Nephron (organoid): Measurements from ENCODE around the gene ZNF835.

Experiments
- H3K27ac Mint-ChIP-seq, 3 experiments: 2 replicates each; pipeline ENCODE4 v1.8.0; 2020; ENCODE audit warnings: mixed read lengths in 3 of 3, mild to moderate bottlenecking in 2 of 3, moderate library complexity in 1 of 3
- H3K27me3 Mint-ChIP-seq: 2 replicates; pipeline ENCODE4 v1.8.0; 2021; ENCODE audit warnings: low read depth, mild to moderate bottlenecking, moderate library complexity, mixed read lengths
- H3K36me3 Mint-ChIP-seq: 2 replicates; pipeline ENCODE4 v1.8.0; 2020; ENCODE audit warnings: low read depth, mixed read lengths
- H3K4me1 Mint-ChIP-seq: 2 replicates; pipeline ENCODE4 v1.8.0; 2020; ENCODE audit warnings: mixed read lengths
- H3K4me3 Mint-ChIP-seq, 3 experiments: 2 replicates each; pipeline ENCODE4 v1.8.0; 2020; ENCODE audit warnings: mild to moderate bottlenecking in 3 of 3, mixed read lengths in 3 of 3, moderate library complexity in 2 of 3
- H3K9me3 Mint-ChIP-seq: 2 replicates; pipeline ENCODE4 v1.8.0; 2020; ENCODE audit warnings: mixed read lengths
- CTCF ChIP-seq, 3 experiments: fragments of 200-600 bp; sonication (generic); IDR thresholded peaks; one replicate each; pipeline ENCODE4 v1.5.0; 2021; ENCODE audit warnings: antibody characterized with exemption in 3 of 3; ENCODE audit not compliant: unreplicated experiment in 3 of 3

The ZNF835 gene

GRCh38 chr19:56707821-56708220 is 36.3 kb upstream of the ZNF835 start:
- no peak for TF ChIP-seq CTCF (IDR thresholded peaks at IDR 0.05; ENCODE audit: unreplicated experiment in 3 of 3)
- no peaks in the 10 kb centered on the region for H3K27me3 Mint-ChIP-seq
- peaks cover 52% of the 10 kb centered on the region for H3K9me3 Mint-ChIP-seq
- no peaks in the 10 kb centered on the region for H3K4me1 Mint-ChIP-seq
- H3K36me3 Mint-ChIP-seq, result peaks cover 4% of the 10 kb centered on the region
- H3K27ac Mint-ChIP-seq, result no peak overlapping the region
- H3K4me3 Mint-ChIP-seq, result no peak overlapping the region

GRCh38 chr19:56705939-56706338 is 34.4 kb upstream of the ZNF835 start:
- Mint-ChIP-seq H3K4me3 (no peak overlapping the region), H3K27me3 (no peaks in the 10 kb centered on the region), H3K4me1 (no peaks in the 10 kb centered on the region), H3K36me3 (no peaks in the 10 kb centered on the region), H3K9me3 (peaks cover 45% of the 10 kb centered on the region), H3K27ac (no peak overlapping the region)
- no peak for TF ChIP-seq CTCF (IDR thresholded peaks at IDR 0.05; ENCODE audit: unreplicated experiment in 3 of 3)

DNA sequence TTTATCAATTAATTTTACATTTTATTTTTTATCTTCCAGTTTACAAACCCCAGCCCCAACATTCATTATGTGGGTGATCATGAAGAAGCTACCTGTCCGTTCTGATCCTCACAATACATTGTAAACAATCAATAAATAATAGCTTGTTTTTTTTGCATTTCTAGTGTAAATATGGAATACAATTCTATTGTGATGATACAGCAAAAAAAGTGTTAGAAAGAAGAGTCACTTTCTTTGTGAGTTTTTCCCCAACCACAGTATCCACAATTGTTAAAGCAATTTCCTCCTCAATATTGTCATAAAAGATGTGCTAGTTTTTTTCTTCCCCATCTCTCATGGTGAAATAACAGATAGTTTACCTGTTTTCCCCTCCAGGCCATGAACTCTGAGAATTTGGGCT is 30.3 kb upstream of the ZNF835 start:
- no peaks in the 10 kb centered on the region for H3K36me3 Mint-ChIP-seq
- H3K27me3 Mint-ChIP-seq, result no peaks in the 10 kb centered on the region
- H3K9me3 Mint-ChIP-seq, result peaks cover 42% of the 10 kb centered on the region
- H3K4me1 Mint-ChIP-seq, result no peaks in the 10 kb centered on the region
- H3K4me3 Mint-ChIP-seq, result no peak overlapping the region
- H3K27ac Mint-ChIP-seq, result no peak overlapping the region
- no peak for TF ChIP-seq CTCF (IDR thresholded peaks at IDR 0.05; ENCODE audit: unreplicated experiment in 3 of 3)

DNA sequence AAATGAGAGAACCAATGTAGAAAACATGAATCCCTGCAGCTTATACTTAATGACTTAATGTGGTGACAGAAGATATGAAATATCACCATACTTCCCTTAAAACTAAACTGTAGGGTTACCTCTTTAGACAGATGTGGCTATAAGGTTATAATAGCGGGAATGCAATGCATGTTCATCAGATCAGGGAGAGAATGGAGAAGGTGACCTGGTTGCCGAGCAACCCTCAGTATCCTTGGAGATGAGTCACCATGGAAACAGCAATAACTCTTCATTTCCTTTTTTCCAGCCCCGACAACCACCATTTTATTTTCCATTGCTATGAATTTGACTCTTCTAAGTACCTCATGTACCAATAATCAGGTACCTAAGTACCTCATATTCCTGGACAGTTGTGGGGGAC is 28.0 kb upstream of the ZNF835 start:
- Mint-ChIP-seq H3K27me3 (no peaks in the 10 kb centered on the region), H3K9me3 (peaks cover 38% of the 10 kb centered on the region), H3K36me3 (no peaks in the 10 kb centered on the region), H3K4me1 (no peaks in the 10 kb centered on the region), H3K4me3 (no peak overlapping the region), H3K27ac (no peak overlapping the region)
- no peak for TF ChIP-seq CTCF (IDR thresholded peaks at IDR 0.05; ENCODE audit: unreplicated experiment in 3 of 3)

DNA sequence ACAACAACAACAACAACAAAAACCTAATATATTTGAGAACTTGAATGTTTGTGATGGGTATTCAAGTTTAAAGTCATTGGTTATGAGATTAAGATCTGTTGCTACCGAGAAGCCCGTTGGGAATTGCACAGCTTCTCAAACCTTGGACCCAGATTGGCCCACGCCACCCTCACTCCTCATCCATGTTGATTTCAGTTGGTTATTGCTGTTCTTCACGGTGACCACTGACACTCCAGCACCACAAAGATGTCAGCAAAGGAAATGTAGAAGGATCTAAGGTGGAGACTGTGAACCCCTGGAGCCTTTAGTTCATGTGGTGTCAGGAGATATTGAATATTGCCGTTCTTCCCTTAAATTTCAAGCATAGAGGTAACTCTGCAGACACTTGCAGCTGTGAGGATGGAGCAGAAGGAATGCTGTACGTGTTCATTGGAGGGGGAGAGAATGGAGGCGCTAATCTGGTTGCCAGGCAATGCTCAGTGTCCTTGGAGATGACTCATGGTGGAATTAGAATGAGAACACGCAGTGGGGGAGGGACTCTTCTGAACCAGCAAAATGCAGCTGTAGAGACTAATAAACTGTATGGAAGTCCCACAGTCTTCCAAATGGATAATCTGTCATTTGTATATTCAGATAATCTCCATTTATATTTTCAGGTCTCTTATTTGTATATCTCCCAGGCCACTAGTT is 20.8 kb upstream of the ZNF835 start:
- no peak for TF ChIP-seq CTCF (IDR thresholded peaks at IDR 0.05; ENCODE audit: unreplicated experiment in 3 of 3)
- peaks cover 3% of the 10 kb centered on the region for H3K36me3 Mint-ChIP-seq
- H3K4me1 Mint-ChIP-seq, result no peaks in the 10 kb centered on the region
- H3K27ac Mint-ChIP-seq, result no peak overlapping the region
- H3K27me3 Mint-ChIP-seq, result no peaks in the 10 kb centered on the region
- H3K9me3 Mint-ChIP-seq, result peaks cover 39% of the 10 kb centered on the region
- no peak overlapping the region for H3K4me3 Mint-ChIP-seq

- Mint-ChIP-seq H3K9me3 (peaks cover 51% of the 10 kb centered on the region), H3K27me3 (no peaks in the 10 kb centered on the region), H3K4me3 (no peak overlapping the region), H3K36me3 (peaks cover 3% of the 10 kb centered on the region), H3K27ac (no peak overlapping the region), H3K4me1 (no peaks in the 10 kb centered on the region)
- TF ChIP-seq CTCF (IDR thresholded peaks at IDR 0.05; ENCODE audit: unreplicated experiment in 3 of 3), result no peak
Measured at GRCh38 chr19:56690670-56691069, 19.1 kb upstream of the ZNF835 start.
